NCI-H226 (cell line): Measurements from ENCODE around the gene DOCK1.

Experiments used
- DNase-seq: peaks from one replicate; pipeline ENCODE4 v3.0.0-alpha.2; 2015

The DOCK1 gene

DNA sequence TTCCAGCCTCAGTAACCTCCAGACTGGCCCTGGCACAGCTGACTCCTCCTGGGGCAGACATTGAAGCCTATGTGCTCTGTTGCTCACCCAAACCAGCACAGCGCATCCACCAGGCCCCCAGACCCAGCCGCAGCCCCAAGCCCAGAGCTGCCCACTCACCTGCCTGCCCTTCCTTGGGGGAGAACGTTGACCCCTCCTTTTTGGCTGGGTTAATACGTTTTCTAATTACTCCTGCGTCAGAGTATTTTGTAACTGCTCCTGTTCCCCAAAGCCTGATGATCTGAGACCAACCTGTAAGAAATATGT, 536.9 kb downstream of the DOCK1 start:
- no peak for DNase-seq

DNA sequence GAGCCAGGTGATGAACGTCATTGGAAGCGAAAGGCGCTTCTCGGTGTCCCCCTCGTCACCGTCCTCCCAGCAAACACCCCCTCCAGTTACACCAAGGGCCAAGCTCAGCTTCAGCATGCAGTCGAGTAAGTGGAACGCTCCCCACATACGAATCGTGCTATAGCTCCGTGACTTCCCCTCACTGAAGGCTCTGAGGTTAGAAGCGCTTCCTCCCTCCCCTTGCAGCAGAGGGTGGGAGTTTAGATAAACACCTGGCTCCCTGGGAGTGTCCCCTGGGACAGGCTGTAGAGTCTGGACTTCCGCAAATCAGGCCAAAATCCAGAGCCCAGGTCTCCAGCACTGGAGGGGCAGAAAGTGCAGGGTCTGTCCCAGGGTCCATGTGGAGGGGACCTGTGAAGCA, 538.9 kb downstream of the DOCK1 start:
- no peak for DNase-seq

DNA sequence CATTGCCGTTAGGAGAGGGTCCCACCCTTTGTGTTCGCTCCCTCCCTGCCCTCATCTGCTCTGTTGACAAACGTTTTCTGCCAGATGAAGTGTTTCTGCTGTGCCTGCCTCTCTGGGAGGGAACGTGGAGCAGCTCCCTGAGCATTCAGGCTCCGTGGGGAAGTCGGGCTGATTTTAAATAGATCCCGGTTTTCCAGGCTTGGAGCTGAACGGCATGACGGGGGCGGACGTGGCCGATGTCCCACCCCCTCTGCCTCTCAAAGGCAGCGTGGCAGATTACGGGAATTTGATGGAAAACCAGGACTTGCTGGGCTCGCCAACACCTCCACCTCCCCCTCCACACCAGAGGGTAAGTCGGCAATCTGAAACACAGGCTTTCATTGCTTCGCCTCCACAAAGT, 542.0 kb downstream of the DOCK1 start:
- no peak for DNase-seq

DNA sequence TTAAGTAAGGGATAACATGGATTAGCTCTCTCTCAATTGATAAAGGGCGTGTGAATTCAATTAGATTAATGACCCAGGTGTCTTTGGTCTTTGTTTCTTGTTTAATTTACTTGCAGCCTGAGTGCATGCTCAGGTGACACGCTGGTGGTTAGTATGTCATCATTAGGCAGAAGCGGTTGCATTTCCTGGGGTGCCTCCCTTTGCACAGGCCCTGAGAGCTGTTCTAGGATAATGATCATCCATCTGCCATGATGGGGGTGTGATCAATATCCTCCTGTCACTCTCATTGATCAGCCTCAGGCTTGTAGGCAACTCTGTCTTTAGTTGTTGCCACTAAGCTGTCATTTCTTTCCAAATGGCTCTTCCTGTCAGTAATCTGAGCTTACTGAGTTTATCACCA, 544.3 kb downstream of the DOCK1 start:
- no peak for DNase-seq

DNA sequence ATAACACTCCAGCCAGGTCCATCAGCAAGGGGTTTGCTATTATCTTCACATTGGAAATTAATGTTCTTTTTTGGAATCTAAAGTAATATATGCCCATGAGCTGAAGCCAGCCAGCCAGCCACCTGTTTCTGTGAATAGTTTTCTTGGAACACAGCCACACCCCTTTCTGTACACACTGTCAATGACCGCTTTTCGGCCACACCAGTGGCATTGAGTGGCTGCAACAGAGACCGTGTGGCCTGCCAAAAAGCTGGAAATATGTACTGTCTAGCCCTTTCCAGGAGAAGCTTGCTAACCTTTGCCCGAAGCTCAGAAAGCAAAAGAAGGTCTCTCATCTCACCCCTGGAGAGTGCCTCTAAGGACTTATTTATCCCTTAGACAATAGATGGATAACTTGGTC, 545.4 kb downstream of the DOCK1 start:
- DNase-seq: no peak

DNA sequence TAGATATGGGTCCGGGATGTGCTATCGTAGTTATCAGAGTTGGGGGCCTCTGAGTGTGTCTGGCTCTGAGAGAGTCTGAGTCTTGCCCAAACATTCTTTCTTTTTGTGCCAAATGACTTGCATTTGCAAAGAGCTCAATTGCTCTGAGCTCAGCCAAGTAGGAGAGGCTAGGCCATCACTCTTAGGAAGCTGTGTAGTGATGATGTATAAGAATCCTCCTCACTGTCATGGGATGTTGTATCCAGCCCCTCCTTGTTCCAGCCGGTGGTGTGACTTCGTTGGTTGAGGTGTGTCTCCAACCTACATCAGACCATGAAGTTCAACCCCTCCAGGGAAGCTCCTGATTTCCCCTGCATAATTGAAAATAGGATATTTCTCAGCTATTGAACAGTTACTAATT, 546.4 kb downstream of the DOCK1 start:
- DNase-seq: no peak

DNA sequence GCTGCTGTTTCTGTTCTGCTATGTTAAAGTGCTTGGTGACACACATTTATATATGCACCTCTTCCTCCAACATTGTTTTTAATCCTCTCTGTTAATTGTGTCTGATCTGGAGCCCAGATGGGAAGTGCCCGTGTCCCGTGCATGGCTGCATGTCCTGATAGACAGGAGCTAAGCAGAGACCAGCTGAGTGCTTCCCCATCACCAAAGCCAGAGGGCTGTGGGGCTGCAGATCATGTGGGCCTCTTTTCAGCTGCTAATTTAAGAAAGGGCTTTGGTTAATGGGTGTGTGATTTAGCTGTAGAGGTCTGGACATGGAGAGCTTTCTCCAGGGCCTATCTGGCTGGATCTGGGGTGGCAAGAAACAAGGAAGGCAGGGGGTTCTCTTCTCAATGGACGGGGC, 547.3 kb downstream of the DOCK1 start:
- no peak for DNase-seq

DNA sequence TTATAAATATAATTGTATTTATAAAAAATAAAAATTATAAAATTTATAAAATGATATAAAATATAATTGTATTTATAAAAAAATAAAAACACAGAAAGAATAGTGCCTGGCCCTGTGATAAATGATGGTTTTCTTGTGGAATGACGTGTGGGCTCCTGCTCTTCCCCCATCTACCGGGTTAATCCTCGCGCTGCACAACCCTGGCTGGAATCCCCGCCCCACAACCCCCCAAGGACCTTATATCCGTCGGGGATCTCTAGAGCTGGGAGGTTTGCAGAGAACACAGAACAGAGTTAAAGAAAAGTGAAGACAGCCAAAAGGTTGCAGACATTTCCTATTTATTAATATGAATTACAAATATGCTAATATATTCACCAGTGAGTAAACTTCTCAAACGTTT, 548.5 kb downstream of the DOCK1 start:
- no peak for DNase-seq

DNA sequence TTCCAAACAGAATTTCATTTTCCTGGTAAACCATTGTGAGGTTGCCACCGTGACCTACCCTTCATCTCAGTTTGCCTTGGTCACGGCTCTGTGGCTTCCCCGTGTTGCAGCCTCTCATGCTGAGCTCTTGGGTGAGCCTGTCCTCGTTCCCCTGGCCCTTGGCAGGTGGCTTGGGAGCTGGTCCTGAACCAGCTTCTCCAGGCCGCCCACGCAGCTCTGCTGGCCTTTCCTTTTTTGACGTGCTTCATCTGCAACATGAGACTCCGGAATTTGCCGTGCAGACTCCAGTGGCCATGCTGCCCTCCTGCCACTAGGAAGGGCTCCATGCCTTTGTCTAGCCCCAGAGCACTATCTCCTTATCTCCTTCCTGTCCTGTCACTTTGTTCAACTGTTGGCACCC, 550.9 kb downstream of the DOCK1 start:
- DNase-seq: no peak

DNA sequence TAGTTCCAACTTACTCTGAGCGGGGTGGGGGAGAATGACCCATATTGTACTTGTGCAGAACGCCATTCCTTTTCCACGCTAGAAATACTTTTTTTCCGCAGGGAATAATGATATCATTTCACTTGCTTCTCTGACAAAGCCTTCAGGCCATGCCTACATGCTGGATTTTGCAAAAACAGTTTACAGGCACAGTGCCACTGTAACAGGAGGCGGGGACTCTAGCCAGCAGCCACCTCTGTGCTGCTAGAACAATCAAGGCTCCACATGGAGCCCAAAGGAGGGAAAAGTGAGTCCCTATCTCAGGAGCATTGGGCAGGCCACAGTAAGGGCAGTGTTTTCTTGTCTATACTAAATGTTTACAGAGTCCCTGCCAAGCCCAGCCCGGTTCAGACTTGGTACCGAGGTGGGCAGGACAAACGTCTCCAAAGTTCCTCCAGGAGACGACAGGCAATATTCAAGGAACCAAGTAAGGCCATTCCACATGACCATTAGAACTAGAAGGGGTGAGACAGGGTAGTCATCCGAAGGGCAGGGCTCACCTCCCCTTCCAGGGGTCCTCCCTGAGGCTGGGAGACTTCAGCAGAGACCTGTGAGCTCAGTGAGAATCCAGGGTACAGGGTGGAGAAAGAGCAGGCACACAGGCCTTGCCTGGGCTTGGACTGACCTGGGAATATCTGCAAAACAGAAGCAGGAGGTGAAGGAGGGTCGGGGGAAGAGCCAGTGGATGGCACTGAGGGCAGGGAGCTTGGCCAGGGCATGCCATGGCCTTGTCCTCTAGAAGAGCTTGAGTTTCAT, 553.0 kb downstream of the DOCK1 start:
- DNase-seq: no peak

DNA sequence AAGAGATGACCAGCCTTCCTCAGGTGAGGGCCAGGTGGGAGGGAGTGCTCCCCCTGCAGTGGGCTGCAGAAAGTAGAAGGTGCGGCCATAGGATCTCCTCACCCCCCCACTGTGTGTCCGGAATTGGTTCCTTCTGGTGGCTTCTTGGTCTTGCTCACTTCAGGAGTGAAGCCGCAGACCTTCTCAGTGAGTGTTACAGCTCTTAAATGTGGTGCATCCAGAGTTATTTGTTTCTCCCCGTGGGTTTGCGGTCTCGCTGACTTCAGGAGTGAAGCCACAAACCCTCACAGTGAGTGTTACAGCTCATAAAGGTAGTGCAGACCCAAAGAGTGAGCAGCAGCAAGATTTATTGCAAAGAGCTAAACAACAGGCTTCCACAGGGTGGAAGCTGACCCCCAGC, 553.6 kb downstream of the DOCK1 start:
- no peak for DNase-seq

DNA sequence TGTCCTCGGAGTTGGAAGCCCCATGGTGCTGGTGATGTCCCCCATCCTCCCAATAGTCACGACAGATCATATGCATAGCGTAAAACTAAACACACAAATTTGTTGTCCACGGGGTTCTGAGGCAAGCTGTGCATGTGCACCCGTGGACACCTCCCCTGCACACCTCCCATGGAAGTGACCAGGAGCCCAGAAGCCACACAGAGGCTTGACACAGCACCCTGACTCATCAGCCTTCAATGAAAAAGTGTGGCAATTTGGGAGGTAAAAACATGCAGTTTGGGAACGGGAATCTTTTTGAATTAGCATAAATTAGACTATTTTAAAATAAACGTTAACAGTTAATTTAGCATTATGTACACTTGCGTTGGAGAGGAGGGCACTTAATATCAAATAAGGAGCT, 554.7 kb downstream of the DOCK1 start:
- DNase-seq: no peak

DNA sequence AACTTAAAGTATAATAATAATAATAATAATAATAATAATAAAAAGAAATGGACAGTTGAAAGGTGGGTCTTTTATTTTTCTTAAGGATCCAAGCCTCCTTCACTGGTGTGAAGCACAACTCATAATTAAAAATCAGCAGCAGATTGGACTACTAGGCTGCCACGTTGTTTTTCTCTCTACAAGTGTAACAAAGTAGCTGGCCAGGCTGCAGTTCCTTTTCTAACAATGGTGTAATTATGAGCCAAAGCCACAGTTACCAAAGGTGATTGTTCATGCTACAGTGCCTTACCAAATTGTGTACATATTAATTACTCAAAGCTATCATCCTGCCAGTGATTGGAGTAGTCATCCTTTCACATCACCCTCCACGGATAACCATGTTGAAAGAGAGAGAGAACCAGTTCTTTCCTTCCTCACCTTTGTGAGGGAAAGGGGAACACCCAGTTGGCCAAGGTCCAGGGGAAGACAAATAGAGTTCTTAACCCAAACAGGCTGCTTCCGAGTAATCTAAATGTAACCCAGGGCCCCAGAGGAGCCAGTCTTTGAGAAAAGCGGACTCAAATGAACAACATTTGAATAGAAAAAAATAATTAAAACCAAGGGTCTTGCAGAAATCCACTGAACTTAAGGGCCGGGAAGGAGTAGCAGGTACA, 557.5 kb downstream of the DOCK1 start:
- DNase-seq: no peak

DNA sequence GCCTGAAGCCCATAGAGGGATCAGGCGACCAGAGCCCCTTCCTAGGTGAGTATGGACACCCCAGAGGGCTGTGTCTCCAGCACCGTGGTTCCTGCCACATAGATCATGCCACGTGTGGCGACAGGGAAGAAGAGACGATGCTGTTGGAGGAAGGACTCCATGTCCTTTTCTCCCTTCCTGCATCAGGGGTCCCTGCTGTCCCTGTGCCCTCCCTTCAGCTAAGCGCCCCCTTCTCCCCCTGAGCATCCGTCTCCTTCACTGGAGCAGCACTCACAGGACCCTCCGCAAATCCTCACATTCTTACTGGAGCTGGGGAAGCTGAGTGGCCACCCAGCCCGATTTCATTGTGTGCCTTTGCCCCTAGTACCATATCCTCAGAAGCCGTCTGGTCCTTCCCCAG, 558.3 kb downstream of the DOCK1 start:
- no peak for DNase-seq

DNA sequence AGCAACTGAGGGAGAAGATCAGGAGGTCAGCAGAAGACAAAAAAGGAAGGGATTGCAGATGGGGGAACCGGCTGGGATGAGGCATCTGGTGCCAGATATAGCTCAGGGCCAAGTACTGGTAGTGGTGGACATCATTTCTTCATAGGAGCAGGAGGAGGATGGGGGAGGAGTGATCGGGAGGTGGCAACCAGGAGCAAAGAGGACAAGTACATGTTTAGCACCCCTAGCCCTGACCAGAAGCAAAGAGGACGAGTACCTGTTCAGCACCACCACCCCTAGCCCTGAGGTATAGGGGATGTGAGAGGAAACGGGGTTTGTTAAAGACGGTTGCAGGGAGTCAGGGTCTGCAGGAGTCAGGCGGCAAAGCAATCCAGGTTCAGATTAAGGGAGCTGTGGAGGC, 559.3 kb downstream of the DOCK1 start:
- no peak for DNase-seq

DNA sequence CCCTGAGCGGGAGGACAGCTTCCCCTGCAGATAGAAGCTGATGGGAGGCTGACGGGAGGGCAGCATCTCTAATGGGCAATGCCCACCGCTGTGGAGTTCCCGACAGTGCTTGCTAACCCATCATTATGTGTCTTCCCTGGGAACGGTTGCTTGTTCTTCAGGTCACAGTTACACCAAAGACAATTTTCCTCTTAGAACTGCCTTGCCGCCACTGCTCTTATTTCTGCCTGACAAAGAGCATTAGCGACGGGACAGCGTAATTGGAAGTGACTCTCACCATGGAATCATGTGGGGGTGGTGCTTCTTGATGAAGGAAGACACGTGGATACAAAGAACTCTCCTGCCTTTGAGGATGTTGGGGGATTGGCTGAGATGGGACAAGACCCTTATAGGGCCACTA, 562.6 kb downstream of the DOCK1 start:
- no peak for DNase-seq

DNA sequence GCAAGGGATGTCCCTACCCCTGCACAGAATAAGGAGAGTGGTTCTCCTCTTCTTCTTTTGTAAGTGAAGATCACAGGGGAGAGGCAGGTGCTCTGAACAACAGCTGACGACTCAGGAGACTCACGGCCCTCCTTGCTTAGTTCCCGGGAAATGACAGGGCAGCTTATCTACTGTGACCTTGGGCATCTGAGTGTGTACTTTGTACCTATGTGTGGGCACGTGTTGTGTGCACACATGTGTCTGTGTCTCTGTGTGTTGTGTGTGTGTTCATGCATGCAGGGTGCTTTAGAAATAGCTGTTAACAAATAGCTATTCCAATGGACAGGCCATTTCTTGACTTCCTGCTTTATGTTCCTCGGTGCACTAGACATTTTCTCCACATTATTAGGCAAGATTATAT, 563.4 kb downstream of the DOCK1 start:
- no peak for DNase-seq

DNA sequence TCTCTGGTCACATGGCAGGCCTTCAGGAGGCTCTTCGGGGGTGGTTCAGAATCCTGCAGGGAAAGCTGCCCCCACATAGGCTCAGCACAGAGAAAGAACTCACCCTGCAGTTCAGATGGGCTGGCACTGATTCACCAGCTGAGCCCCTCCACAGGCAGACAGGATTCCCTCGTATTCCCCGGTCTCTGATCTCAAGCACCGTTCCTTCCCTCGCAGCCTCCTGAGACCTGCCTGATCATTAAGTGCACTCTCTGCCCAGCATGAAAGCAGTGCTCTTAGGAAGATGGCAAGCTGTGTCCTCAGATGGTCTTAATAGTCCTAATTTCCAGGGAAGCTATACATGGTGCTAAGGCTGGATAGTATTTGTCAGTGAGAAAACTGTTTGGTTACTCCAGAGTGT, 565.7 kb downstream of the DOCK1 start:
- no peak for DNase-seq

DNA sequence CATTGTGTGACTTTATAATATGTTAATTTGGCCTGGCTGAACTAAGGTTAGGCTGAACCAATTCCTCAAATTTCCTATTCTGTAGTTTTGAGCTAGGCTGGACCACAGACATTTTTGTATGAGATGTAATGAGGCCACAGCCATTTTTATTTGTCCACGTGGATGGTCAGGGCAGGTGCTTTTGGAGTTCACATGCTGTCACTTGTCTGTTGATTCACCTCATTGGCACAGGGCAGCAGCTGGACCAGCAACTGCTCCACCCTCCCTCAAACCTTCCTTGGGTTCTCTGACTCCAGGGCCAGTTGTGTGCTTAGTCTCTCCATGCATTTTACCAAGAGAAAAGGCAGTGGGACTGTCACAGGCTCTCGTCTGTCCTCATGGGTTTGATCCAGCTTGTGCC, 567.7 kb downstream of the DOCK1 start:
- DNase-seq: no peak

DNA sequence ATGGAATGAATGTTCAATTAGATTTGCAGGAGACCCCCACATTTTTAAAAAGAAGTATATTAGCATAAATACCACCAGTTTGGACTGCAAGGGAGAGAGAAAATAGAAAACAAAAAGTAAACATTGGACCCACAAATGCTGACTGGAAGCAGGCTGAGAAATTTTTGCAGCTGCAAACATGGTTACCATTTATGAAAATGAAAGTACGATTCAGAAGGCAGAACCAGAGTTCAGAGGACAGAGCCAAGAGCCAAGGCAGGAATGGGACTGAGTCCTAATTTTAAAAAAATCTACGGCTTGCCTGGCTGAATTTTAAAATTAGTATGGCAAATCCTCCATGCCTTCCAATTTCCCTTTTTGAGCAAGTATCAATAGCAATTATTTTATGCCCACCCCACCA, 569.3 kb downstream of the DOCK1 start:
- no peak for DNase-seq

DNA sequence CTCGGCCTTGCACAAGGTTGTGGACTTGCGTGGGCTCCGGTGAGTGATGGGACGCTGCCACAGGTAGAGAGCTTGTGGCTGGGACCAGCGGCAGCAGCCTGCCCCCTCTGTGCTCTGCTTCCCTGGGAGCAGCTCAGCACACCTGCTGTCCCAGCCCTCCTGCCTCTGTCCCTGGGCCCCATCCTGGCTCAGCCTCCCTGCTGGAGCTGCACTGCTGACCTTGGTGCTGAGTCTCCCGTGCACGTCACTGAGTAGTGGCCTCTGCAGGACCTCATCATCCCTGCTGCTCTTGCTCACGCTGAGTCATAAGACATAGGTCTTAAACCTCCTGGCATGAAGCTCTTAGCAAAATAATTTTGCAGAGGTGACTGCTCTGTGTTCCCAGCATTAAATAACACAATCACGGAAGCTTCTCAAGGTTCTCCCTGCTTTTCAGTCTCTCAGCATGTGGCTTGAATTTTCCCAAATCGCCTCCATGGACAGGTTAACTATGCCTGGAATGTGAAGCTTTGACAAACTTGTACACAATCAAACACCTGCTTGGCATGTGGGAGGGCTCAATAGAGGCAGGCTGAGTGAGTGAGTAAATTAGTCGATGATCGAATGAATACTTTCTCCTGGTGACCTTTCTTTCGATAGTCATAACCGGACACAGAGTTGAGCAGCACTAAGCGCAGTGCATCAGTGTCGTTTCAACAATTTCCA, 580.1 kb downstream of the DOCK1 start:
- no peak for DNase-seq

DNA sequence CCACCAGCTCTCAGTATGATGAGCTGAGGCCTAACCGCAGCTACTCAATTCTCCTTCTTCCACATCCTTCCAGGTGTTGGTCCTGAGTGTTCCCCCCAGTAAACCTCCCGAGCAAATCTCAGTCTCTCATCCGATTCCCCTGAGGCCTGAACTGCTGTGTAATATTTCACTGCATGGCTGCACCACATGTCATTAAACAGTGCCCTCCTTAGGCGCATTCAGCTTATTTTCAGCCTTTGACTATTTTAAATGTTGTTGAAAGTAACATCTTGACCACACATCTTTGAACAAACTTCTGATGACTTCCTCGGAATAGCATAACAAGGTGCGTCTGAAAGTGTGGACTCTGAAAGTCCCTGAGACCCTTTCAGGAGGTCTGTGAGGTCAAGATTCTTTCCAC, 581.1 kb downstream of the DOCK1 start:
- DNase-seq: no peak

DNA sequence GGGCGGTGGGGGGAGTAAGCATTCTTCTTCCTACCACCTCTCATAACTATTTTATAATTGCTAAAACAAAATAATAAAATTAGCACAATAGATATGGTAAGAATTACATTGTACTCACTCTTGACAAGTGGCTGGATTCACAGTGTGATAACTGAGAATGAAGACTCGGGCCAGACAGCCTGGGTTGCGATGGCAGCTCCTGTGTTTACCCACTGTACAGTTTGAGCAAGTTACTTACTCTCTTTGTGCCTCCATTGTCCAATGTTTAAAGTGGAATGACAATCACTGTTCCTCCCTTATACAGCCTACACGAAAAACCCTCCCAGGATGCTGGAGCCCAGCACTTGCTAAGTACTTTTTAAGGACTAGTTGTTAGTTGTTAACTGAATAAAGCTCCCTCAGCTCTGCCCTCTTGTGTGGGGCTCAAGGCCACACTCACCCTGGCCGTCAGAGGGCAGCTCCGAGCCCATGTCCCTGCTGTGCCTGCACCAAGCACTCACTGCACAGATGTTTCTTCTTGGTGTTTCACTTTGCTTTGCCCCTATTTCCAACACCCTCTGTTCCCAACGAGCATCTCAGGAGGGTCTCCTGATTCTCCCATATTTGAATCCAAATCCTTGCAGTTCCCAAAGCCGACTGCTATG, 587.5 kb downstream of the DOCK1 start:
- no peak for DNase-seq

DNA sequence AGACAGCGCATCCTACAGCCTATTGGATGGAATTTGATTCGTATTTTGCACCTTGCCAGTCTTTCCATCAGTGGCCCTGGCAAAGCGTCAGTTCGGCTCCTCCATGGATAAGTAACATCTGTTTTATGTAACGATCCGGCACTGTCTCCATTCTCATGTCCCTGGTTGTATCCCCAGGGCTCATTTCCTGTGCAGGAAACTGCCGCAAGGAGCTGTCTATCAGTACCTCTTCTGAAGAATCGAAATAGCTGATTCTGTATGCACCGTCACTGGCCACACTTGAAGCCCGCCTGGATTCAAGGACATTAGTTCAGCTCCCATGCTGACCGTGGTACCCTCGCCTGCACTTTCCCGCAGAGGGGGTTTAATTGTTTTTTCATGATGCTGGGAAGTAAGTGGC, 590.8 kb downstream of the DOCK1 start:
- no peak for DNase-seq
